ENCODE data around the gene ARHGAP20. TPM values are rescaled to one million over a fixed set of nuclear protein-coding genes. Genes with fewer than 3 reads are reported as not detected.

The ARHGAP20 gene
- total RNA-seq, 1 donor = 2.2 TPM

DNA sequence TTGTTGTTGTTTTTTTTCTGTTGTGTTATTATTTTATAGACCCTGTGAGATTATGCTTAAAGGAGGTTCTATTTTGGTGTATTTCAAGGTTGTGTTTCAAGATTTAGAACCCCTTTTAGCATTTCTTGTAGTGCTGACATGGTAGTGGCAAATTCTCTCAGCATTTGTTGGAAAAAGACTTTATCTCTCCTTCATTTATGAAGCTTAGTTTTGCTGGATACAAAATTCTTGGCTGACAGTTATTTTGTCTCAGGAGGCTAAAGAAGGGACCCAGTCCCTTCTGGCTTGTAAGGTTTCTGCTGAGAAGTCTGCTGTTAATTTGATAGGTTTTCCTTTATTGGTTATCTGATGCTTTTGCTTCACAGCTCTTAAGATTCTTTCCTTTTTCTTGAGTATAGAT, 40.7 kb upstream of the ARHGAP20 start:
- no peaks in the 10 kb centered on the region for H3K36me3 ChIP-seq (ENCODE audit: insufficient read depth, low read length)

DNA sequence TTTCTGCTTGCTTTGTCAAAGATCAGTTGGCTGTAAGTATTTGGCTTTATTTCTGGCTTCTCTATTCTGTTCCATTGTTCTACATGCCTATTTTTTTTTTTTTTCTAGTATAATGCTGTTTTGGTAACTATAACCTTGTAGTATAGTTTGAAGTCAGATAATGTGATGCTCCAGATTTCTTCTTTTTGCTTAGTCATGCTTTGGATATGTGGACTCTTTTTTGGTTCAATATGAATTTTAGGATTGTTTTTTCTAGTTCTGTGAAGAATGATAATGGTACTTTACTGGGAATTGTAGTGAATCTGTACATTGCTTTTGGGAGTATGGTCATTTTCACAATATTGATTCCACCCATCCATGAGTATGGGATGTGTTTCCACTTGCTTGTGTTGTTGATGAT, 37.9 kb upstream of the ARHGAP20 start:
- H3K27ac ChIP-seq (ENCODE audit: low read depth, low read length) = no peak overlapping the region
- TF ChIP-seq, protein P1, sequence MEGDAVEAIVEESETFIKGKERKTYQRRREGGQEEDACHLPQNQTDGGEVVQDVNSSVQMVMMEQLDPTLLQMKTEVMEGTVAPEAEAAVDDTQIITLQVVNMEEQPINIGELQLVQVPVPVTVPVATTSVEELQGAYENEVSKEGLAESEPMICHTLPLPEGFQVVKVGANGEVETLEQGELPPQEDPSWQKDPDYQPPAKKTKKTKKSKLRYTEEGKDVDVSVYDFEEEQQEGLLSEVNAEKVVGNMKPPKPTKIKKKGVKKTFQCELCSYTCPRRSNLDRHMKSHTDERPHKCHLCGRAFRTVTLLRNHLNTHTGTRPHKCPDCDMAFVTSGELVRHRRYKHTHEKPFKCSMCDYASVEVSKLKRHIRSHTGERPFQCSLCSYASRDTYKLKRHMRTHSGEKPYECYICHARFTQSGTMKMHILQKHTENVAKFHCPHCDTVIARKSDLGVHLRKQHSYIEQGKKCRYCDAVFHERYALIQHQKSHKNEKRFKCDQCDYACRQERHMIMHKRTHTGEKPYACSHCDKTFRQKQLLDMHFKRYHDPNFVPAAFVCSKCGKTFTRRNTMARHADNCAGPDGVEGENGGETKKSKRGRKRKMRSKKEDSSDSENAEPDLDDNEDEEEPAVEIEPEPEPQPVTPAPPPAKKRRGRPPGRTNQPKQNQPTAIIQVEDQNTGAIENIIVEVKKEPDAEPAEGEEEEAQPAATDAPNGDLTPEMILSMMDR (IDR thresholded peaks at IDR 0.05; ENCODE audit: extremely low read depth, low read depth, low read length) = no peak
- no peak overlapping the region for H2AFZ ChIP-seq (ENCODE audit: low read length)
- H3K36me3 ChIP-seq (ENCODE audit: insufficient read depth, low read length) = no peaks in the 10 kb centered on the region
- H3K79me2 ChIP-seq (ENCODE audit: insufficient read depth, low read length) = no peaks in the 10 kb centered on the region
- H3K4me3 ChIP-seq (ENCODE audit: insufficient read depth, low read length) = no peak overlapping the region
- no peak for DNase-seq (ENCODE audit: insufficient read length, low spot score, missing footprints)
- H3K9me3 ChIP-seq (ENCODE audit: low read depth, low read length) = no peaks in the 10 kb centered on the region
- H3K27me3 ChIP-seq (ENCODE audit: insufficient read depth, low read length) = no peaks in the 10 kb centered on the region
- H3K4me2 ChIP-seq (ENCODE audit: insufficient read depth, low read length) = no peak overlapping the region
- no peaks in the 10 kb centered on the region for H3K4me1 ChIP-seq (ENCODE audit: insufficient read depth, low read length)
- H4K20me1 ChIP-seq (ENCODE audit: insufficient read depth, low read length) = no peaks in the 10 kb centered on the region

More for the DNA sequence above, 40.7 kb upstream of the ARHGAP20 start:
- H3K4me1 ChIP-seq (ENCODE audit: insufficient read depth, low read length) = no peaks in the 10 kb centered on the region
- no peak overlapping the region for H3K4me2 ChIP-seq (ENCODE audit: insufficient read depth, low read length)
- TF ChIP-seq, protein P1 (IDR thresholded peaks at IDR 0.05; ENCODE audit: extremely low read depth, low read depth, low read length) = no peak
- no peak overlapping the region for H3K27ac ChIP-seq (ENCODE audit: low read depth, low read length)
- H2AFZ ChIP-seq (ENCODE audit: low read length) = no peak overlapping the region
- H3K27me3 ChIP-seq (ENCODE audit: insufficient read depth, low read length) = no peaks in the 10 kb centered on the region
- no peak overlapping the region for H3K4me3 ChIP-seq (ENCODE audit: insufficient read depth, low read length)
- no peaks in the 10 kb centered on the region for H3K9me3 ChIP-seq (ENCODE audit: low read depth, low read length)
- H3K79me2 ChIP-seq (ENCODE audit: insufficient read depth, low read length) = no peaks in the 10 kb centered on the region
- no peaks in the 10 kb centered on the region for H4K20me1 ChIP-seq (ENCODE audit: insufficient read depth, low read length)
- no peak for DNase-seq (ENCODE audit: insufficient read length, low spot score, missing footprints)

DNA sequence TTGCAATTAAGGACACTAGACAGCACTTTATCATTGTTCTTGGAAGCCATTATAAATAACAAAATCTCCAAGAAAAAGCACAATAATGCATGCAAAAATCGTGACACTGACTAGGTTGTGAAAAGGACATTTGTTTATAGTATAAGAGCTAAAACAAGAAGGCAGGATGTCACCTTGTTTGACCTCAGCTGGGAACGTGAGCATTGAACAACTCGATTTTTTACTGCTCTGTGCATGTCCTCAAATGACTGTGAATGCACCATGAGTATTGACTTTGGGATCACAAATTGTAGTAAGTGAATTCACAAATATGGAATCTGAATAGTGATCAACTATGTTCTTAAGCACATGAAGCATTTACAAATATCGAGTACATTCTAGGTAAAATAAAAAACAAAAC, 35.3 kb upstream of the ARHGAP20 start:
- no peaks in the 10 kb centered on the region for H3K9me3 ChIP-seq (ENCODE audit: low read depth, low read length)

DNA sequence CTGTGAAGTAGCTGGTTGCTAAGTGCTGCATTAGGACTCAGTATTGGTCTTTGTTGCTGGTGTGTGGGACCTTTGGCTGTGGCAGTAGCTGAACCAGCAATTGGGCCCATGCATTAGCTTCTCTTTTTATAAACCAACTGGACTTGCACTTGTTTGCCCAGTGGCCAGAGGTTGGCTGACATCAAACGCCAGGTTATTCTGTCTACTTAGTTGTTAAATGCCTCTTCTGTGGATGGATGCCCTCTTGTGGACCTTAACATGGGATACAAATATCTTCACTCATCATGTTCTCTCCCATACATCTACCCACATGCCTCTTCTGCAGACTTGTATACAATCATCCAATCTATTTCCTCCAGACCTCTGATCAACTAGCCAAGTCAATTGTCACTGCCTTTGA, 26.4 kb upstream of the ARHGAP20 start:
- H3K9me3 ChIP-seq (ENCODE audit: low read depth, low read length) = no peaks in the 10 kb centered on the region
- H2AFZ ChIP-seq (ENCODE audit: low read length) = no peak overlapping the region
- H3K4me1 ChIP-seq (ENCODE audit: insufficient read depth, low read length) = no peaks in the 10 kb centered on the region
- H3K27me3 ChIP-seq (ENCODE audit: insufficient read depth, low read length) = no peaks in the 10 kb centered on the region
- H3K27ac ChIP-seq (ENCODE audit: low read depth, low read length) = no peak overlapping the region
- no peak overlapping the region for H3K4me3 ChIP-seq (ENCODE audit: insufficient read depth, low read length)
- no peaks in the 10 kb centered on the region for H4K20me1 ChIP-seq (ENCODE audit: insufficient read depth, low read length)
- TF ChIP-seq, protein P1 (IDR thresholded peaks at IDR 0.05; ENCODE audit: extremely low read depth, low read depth, low read length) = no peak
- no peak overlapping the region for H3K4me2 ChIP-seq (ENCODE audit: insufficient read depth, low read length)
- no peaks in the 10 kb centered on the region for H3K79me2 ChIP-seq (ENCODE audit: insufficient read depth, low read length)
- no peak for DNase-seq (ENCODE audit: insufficient read length, low spot score, missing footprints)
- H3K36me3 ChIP-seq (ENCODE audit: insufficient read depth, low read length) = no peaks in the 10 kb centered on the region

More for the DNA sequence above, 35.3 kb upstream of the ARHGAP20 start:
- TF ChIP-seq, protein P1 (IDR thresholded peaks at IDR 0.05; ENCODE audit: extremely low read depth, low read depth, low read length) = no peak
- no peaks in the 10 kb centered on the region for H4K20me1 ChIP-seq (ENCODE audit: insufficient read depth, low read length)
- no peak for DNase-seq (ENCODE audit: insufficient read length, low spot score, missing footprints)
- H3K4me1 ChIP-seq (ENCODE audit: insufficient read depth, low read length) = no peaks in the 10 kb centered on the region
- H3K4me3 ChIP-seq (ENCODE audit: insufficient read depth, low read length) = no peak overlapping the region
- no peak overlapping the region for H2AFZ ChIP-seq (ENCODE audit: low read length)
- H3K27me3 ChIP-seq (ENCODE audit: insufficient read depth, low read length) = no peaks in the 10 kb centered on the region
- no peak overlapping the region for H3K27ac ChIP-seq (ENCODE audit: low read depth, low read length)
- no peaks in the 10 kb centered on the region for H3K36me3 ChIP-seq (ENCODE audit: insufficient read depth, low read length)
- no peak overlapping the region for H3K4me2 ChIP-seq (ENCODE audit: insufficient read depth, low read length)
- H3K79me2 ChIP-seq (ENCODE audit: insufficient read depth, low read length) = no peaks in the 10 kb centered on the region

Measured in osteoblast (primary cell).